ENCODE measurements around the gene WDTC1. TPM values are rescaled to one million over a fixed set of nuclear protein-coding genes. Genes with fewer than 3 reads are reported as not detected.

Gene WDTC1
- total and polyA plus RNA-seq, 2 of the 8 experiments (the other 6 are each of a cell fraction or from before 2014, with no cell fraction given): 7.5 to 18.7 TPM

DNA sequence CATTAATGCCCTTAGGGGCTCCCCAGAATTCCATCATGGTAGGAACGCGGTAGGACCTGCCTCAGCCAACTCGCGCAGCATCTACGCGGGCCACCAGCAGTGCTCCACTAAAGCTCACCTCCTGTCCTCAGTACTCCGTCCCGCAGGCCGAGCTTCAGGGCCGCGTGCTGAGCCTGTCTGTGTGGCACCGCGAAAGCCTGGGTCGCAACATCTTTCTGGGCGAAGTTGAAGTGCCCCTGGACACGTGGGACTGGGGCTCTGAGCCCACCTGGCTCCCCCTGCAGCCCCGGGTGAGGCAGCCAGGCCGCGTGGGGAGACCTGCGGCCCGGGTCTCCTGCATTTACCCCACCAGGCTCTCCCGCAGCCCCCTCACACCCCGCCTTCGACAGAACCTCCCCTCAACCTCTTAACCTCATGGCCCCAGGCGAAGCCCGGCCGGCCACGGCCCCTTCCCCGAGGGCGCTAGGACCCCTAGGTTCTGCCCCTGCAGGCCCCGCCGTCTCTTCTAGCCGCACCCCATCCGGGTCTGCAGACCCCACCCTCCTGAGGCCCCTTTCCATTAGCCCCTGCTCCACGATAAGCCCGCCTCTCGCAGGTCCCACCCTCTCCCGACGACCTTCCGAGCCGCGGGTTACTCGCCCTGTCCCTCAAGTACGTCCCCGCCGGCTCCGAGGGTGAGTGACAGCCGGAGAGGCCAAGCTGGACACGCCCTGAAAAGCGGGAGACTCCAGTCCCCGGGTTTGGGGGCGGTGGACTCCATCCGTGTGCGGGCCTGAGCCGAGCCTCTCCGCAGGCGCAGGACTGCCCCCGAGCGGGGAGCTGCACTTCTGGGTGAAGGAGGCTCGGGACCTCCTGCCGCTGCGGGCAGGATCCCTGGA is 116.5 kb downstream of the WDTC1 start (continued):
- no peak for TF ChIP-seq HDAC6 (IDR thresholded peaks at IDR 0.05; ENCODE audit: low read depth, low read length)
- no peak for TF ChIP-seq POLR2AphosphoS5 (IDR thresholded peaks at IDR 0.05; ENCODE audit: low read depth, low read length)
- no peak for TF ChIP-seq JUN (IDR thresholded peaks at IDR 0.05; ENCODE audit: low read depth, low read length)
- no peak for TF ChIP-seq BRCA1 (IDR thresholded peaks at IDR 0.05; ENCODE audit: low read depth, low read length)
- TF ChIP-seq E2F6 (IDR thresholded peaks at IDR 0.05): peak; percentile 95
- no peak for TF ChIP-seq CEBPB (IDR thresholded peaks at IDR 0.05; ENCODE audit: low read depth, low read length)
- TF ChIP-seq SIN3A (conservative IDR thresholded peaks at IDR 0.05 in 1 of 2, IDR thresholded peaks at IDR 0.05 in 1 of 2; ENCODE audit: low read depth in 1 of 2, low read length in 2 of 2): 0 out of 4 replicates have a peak, but pooled peaks of 1 of the 2 experiments have one; percentile 40
- no peak for TF ChIP-seq CBX8 (IDR thresholded peaks at IDR 0.05; ENCODE audit: borderline replicate concordance, low read depth, low read length)
- TF ChIP-seq BACH1 (IDR thresholded peaks at IDR 0.05; ENCODE audit: low read length): no peak
- TF ChIP-seq CBX5 (IDR thresholded peaks at IDR 0.05; ENCODE audit: low read depth, low read length): no peak
- TF ChIP-seq CREB1 (IDR thresholded peaks at IDR 0.05): peak; percentile 66
- peak; percentile 26; the same call in 1 of the 2 replicates for TF ChIP-seq PHF8 (conservative IDR thresholded peaks at IDR 0.05; ENCODE audit: low read depth, low read length)
- TF ChIP-seq FOSL1 (IDR thresholded peaks at IDR 0.05; ENCODE audit: insufficient read depth, low read depth, low read length): 0 out of 2 replicates have a peak, but pooled peaks have one; percentile 50
- no peak for TF ChIP-seq RNF2 (IDR thresholded peaks at IDR 0.05; ENCODE audit: borderline replicate concordance, low read depth, low read length, missing control alignments, poor library complexity, severe bottlenecking)
- TF ChIP-seq USF2 (IDR thresholded peaks at IDR 0.05; ENCODE audit: low read length): no peak
- no peak for TF ChIP-seq CTBP2 (IDR thresholded peaks at IDR 0.05; ENCODE audit: borderline replicate concordance, insufficient read depth, insufficient read length, low read length)
- TF ChIP-seq JUND (IDR thresholded peaks at IDR 0.05; ENCODE audit: low read length): no peak
- TF ChIP-seq CHD2 (IDR thresholded peaks at IDR 0.05; ENCODE audit: low read length): no peak
- TF ChIP-seq, protein P1, sequence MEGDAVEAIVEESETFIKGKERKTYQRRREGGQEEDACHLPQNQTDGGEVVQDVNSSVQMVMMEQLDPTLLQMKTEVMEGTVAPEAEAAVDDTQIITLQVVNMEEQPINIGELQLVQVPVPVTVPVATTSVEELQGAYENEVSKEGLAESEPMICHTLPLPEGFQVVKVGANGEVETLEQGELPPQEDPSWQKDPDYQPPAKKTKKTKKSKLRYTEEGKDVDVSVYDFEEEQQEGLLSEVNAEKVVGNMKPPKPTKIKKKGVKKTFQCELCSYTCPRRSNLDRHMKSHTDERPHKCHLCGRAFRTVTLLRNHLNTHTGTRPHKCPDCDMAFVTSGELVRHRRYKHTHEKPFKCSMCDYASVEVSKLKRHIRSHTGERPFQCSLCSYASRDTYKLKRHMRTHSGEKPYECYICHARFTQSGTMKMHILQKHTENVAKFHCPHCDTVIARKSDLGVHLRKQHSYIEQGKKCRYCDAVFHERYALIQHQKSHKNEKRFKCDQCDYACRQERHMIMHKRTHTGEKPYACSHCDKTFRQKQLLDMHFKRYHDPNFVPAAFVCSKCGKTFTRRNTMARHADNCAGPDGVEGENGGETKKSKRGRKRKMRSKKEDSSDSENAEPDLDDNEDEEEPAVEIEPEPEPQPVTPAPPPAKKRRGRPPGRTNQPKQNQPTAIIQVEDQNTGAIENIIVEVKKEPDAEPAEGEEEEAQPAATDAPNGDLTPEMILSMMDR (IDR thresholded peaks at IDR 0.05; ENCODE audit: control extremely low read depth in 1 of 3, insufficient read depth in 1 of 3, low read depth in 1 of 3, low read length in 3 of 3): peak in 2 of 3 experiments; percentile 7 to 42; a peak in 3 of 4 replicates
